Lower leg skin (tissue), 4 donors: Measurements from ENCODE around the gene VAMP4. TPM values are rescaled to one million over a fixed set of nuclear protein-coding genes. Genes with fewer than 3 reads are reported as not detected.

ENCODE experiments used
- DNase-seq, 2 donors: peaks; one replicate each; pipeline ENCODE4 v3.0.0-alpha.2; 2019; ENCODE audit warnings: low spot score in 2 of 2
- H3K4me3 ChIP-seq: fragments of 200-600 bp; sonication (generic); 2 replicates; pipeline ENCODE4 v1.5.1; 2017; ENCODE audit warnings: mild to moderate bottlenecking, low read depth; ENCODE audit not compliant: poor library complexity, severe bottlenecking
- POLR2A ChIP-seq, 2 donors: fragments of 450-650 bp; IDR thresholded peaks; one replicate each; pipeline ENCODE4 v1.6.1; 2016 to 2017; ENCODE audit warnings: antibody characterized with exemption in 2 of 2, mild to moderate bottlenecking in 1 of 2, moderate library complexity in 1 of 2
- WGBS, 2 donors: methylation state at CpG; one replicate each; pipeline ENCODE4 v1.1.5; 2018; 5-methylcytosine and 5-hydroxymethylcytosine counted together
- intact Hi-C: fragments of 100-400 bp; cut with DNase I; formaldehyde crosslinking; loops from one replicate; pipeline ENCODE4 v1.15.0; 2023; ENCODE audit warnings: low total_unique reads
- total RNA-seq, 4 donors: library from RNA; depleted of rRNA; stranded (reverse); fragments of >200 nt; gene quantifications; one replicate each; pipeline ENCODE4 v1.1.0, GENCODE V29; 2016
- TF ChIP-seq, protein P1 (sequence below), 3 donors: fragments of 450-650 bp; IDR thresholded peaks; one replicate each; pipeline ENCODE4 v1.5.1; 2016; ENCODE audit warnings: antibody characterized with exemption in 3 of 3, mild to moderate bottlenecking in 3 of 3, moderate library complexity in 2 of 3

The VAMP4 gene, protein sequence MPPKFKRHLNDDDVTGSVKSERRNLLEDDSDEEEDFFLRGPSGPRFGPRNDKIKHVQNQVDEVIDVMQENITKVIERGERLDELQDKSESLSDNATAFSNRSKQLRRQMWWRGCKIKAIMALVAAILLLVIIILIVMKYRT
- total RNA-seq: 10 to 100 TPM in 3 of 4 donors, 1 to 10 TPM in 1; 9.9 to 12.0 (median 11.4) TPM

DNA sequence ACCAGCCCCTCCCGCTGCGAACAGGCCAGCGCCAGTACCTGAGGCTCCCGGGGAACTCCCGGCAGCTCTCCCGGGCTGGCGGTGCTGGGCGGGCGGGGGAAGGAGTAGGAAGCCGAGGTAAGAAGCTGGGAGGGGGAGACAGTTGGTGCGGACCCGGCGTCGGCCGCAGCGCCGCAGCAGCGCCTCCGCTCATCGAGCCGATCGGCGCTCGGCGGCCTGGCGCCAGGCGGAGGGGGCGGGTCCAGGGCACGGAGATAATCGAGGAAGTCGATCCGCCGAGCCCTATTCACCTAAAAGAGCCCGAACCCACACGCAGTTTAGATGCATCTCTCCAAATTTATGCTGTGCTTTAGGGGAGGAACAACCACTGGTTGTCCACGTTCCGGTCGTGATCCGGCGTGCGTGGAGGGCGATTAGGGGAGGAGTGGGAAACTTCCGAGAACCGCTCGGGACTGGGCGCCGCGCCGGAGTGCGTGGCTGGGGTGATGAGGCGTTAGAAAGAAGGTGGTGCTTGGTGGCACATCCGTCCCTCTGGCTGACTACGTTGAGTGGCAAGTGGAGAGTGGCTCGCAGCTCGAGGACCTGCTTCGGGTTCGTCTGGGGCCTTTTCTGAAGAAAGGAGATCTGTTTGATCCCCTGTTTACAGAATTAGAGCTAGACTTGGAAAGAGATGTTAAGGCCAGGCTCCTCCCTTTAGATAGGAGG, at the start of gene VAMP4:
VAMP4 (minus strand) TSS at position 194 of the 705 bp plus-strand sequence. CDS start 3,651 bp downstream, outside the sequence.
- TF ChIP-seq POLR2A (IDR thresholded peaks at IDR 0.05): peak in 1 of 2 donors; percentile 66
- TF ChIP-seq, protein P1, sequence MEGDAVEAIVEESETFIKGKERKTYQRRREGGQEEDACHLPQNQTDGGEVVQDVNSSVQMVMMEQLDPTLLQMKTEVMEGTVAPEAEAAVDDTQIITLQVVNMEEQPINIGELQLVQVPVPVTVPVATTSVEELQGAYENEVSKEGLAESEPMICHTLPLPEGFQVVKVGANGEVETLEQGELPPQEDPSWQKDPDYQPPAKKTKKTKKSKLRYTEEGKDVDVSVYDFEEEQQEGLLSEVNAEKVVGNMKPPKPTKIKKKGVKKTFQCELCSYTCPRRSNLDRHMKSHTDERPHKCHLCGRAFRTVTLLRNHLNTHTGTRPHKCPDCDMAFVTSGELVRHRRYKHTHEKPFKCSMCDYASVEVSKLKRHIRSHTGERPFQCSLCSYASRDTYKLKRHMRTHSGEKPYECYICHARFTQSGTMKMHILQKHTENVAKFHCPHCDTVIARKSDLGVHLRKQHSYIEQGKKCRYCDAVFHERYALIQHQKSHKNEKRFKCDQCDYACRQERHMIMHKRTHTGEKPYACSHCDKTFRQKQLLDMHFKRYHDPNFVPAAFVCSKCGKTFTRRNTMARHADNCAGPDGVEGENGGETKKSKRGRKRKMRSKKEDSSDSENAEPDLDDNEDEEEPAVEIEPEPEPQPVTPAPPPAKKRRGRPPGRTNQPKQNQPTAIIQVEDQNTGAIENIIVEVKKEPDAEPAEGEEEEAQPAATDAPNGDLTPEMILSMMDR (IDR thresholded peaks at IDR 0.05): no peak
- peak within 1 kb of the TSS; percentile 99 for H3K4me3 ChIP-seq
- WGBS, 2 donors: 0% methylated on average over 43 to 57 of the region's 57 CpGs
- DNase-seq: peak; percentile 86 to 98
- intact Hi-C loops: no loop called here

DNA sequence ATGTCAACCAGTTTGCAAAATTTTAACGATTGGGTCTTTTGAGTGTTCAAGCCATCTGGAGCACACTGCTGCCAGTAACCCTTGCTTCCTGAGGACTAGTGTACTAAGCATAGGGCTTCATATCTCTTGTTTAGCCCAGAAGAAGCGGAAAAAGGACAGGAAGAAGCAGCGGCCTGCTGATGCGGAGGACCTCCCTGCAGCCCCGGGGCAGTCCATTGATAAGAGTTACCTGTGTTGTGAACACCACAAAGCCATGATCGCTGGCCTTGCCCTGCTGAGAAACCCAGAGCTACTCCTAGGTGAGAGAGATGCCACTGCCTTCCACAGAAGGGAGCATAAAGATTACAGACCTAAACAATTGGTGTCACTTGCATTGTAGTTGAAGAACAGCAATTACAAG, 48.5 kb upstream of the VAMP4 start:
- DNase-seq: no peak
- TF ChIP-seq, protein P1 (IDR thresholded peaks at IDR 0.05): no peak
- no peak for TF ChIP-seq POLR2A (IDR thresholded peaks at IDR 0.05)
- intact Hi-C loops: no loop called here
- WGBS, 2 donors: 89 to 92% methylated on average over 6 of the region's 6 CpGs
- no peak overlapping the region for H3K4me3 ChIP-seq

DNA sequence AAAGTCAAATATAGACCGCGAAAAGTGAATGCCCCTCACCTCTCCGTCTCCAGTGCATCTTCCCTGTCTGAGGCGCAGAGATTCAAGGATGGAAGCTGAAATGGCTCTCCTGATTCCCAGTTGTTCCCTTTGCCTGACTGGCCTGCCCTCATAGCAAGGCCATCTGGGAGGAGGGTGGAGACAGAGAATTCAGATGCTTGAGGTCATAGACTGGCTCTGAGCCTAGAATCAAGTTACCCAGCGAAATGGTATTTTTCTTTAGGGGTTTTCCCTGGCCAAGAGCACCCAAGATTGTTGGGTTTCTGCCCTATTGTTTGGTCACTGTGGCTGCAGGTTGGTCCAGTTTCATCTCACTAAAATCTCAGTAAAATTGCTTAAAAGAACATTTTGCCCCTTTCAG, 46.8 kb upstream of the VAMP4 start:
- no peak for DNase-seq
- TF ChIP-seq, protein P1 (IDR thresholded peaks at IDR 0.05): no peak
- TF ChIP-seq POLR2A (IDR thresholded peaks at IDR 0.05): no peak
- intact Hi-C loops: no loop called here
- WGBS, 2 donors: 81 to 84% methylated on average over 5 of the region's 5 CpGs
- no peak overlapping the region for H3K4me3 ChIP-seq

DNA sequence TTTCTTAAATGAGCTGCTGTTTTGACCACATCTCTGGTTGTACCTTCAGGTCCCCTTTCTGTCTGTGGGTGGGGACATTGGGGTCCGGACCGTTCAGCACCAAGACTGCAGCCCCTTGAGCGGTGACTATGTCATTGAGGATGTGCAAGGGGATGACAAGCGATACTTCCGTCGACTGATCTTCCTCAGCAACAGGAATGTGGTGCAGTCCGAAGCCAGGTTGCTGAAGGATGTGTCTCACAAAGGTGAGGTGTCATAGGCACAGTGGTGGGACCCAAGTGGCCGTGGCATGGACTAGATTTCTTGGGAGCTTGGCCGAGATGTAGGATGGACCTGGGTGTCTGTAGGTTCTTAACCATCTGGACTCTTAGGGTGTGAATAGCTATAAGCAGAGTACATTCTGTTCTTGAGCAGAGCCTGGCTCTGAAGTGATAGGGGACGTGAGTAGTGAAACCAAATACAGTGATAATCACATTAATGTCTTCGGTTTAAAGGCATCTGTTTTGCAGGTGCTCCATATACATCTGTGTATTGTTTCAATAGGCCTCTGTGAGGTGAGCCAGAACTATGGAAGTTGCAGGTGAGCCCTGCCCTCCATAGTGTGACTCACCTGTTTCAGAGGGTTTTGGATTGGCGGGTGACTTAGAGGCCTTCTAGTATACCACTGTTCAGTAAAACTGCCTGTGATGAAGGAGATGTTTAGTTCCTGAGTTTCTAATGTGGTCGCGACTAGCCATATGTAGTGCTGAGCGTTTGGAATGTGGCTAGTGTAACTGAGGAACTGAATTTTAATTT, 46.0 kb upstream of the VAMP4 start:
- intact Hi-C loops: no loop called here
- H3K4me3 ChIP-seq: no peak overlapping the region
- 89 to 92% methylated on average over 15 of the region's 15 CpGs for WGBS, 2 donors
- no peak for DNase-seq
- no peak for TF ChIP-seq POLR2A (IDR thresholded peaks at IDR 0.05)
- TF ChIP-seq, protein P1 (IDR thresholded peaks at IDR 0.05): no peak

DNA sequence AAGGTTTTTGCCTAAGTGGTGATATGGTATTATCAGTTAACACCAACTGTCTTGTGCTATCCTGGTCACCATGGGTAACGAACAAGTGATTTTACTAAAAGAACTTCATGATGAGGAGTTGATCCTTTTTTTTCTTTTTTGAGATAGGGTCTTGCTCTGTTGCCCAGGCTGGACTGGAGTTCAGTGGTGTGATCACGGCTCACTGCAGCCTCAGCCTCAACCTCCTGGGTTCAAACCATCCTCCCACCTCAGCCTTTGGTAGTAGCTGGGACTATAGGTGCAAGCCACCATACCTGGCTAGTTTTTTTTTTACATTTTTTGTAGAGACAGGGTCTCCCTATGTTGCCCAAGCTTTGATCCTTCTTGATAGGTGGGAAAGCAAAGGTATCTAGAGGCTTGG, 44.7 kb upstream of the VAMP4 start:
- H3K4me3 ChIP-seq: no peak overlapping the region
- WGBS, 2 donors: 88 to 95% methylated on average over 2 of the region's 2 CpGs
- DNase-seq: no peak
- TF ChIP-seq POLR2A (IDR thresholded peaks at IDR 0.05): no peak
- TF ChIP-seq, protein P1 (IDR thresholded peaks at IDR 0.05): no peak
- intact Hi-C loops: no loop called here
